ENCODE data around the gene ARMC12. TPM values are rescaled to one million over a fixed set of nuclear protein-coding genes. Genes with fewer than 3 reads are reported as not detected.

ARMC12 gene
- total and polyA plus RNA-seq, 10 of the 15 experiments (the other 5 are each of a cell fraction or from before 2014, with no cell fraction given) = 0.10 to 1.6 (median 0.62) TPM

- TF ChIP-seq HCFC1 (IDR thresholded peaks at IDR 0.05; ENCODE audit: low read length) (0 out of 2 replicates have a peak, but pooled peaks have one; percentile 18), SP1 (IDR thresholded peaks at IDR 0.05; ENCODE audit: low read depth, low read length) (no peak), USF1 (IDR thresholded peaks at IDR 0.05; ENCODE audit: borderline replicate concordance, extremely low read length, insufficient read depth, low read depth, low read length) (no peak), EGR1 (IDR thresholded peaks at IDR 0.05; ENCODE audit: borderline replicate concordance in 1 of 2, low read depth in 2 of 2, low read length in 2 of 2) (no peak), SMARCA5 (IDR thresholded peaks at IDR 0.05) (0 out of 2 replicates have a peak, but pooled peaks have one; percentile 51), RUNX3 (IDR thresholded peaks at IDR 0.05; ENCODE audit: low read length) (no peak), ZSCAN29 (IDR thresholded peaks at IDR 0.05) (no peak), ZNF687 (IDR thresholded peaks at IDR 0.05) (no peak), IKZF1 (conservative IDR thresholded peaks at IDR 0.05) (no peak), MTA2 (IDR thresholded peaks at IDR 0.05; ENCODE audit: low read depth) (no peak), TCF7 (IDR thresholded peaks at IDR 0.05; ENCODE audit: borderline replicate concordance) (no peak), ELK1 (IDR thresholded peaks at IDR 0.05; ENCODE audit: low read depth, low read length) (no peak), WRNIP1 (IDR thresholded peaks at IDR 0.05; ENCODE audit: borderline replicate concordance, low read depth, low read length) (no peak), BACH1 (IDR thresholded peaks at IDR 0.05; ENCODE audit: borderline replicate concordance) (no peak), ZNF207 (IDR thresholded peaks at IDR 0.05; ENCODE audit: borderline replicate concordance) (0 out of 2 replicates have a peak, but pooled peaks have one; percentile 44), SKIL (IDR thresholded peaks at IDR 0.05; ENCODE audit: low read depth, poor library complexity, severe bottlenecking) (peak; percentile 23), BCLAF1 (IDR thresholded peaks at IDR 0.05) (no peak), TAF1 (IDR thresholded peaks at IDR 0.05; ENCODE audit: borderline replicate concordance, low read depth, low read length) (no peak), RELA (IDR thresholded peaks at IDR 0.05; ENCODE audit: borderline replicate concordance, partially characterized antibody) (peak; percentile 48)
Observed at GRCh38 chr6:35736253-35736894, 458 bp upstream of the ARMC12 start (continued).

All from GM12878 (cell line).